A673 (cell line): Measurements from ENCODE around the gene OSBPL1A. TPM values are rescaled to one million over a fixed set of nuclear protein-coding genes. Genes with fewer than 3 reads are reported as not detected.

Experiments
- BruUV-seq: library from RNA; stranded (reverse); fragments of 400-500 nt; replicated peaks from 2 replicates; lab custom pipeline; 2021; lab: Mats Ljungman, UMichigan
- CTCF ChIA-PET: fragments of 300-600 bp; sonication (Branson Sonifier 250); formaldehyde crosslinking; loops from one replicate; lab custom pipeline; 2022; ENCODE audit warnings: antibody characterized with exemption; lab: Charles Lee
- POLR2A ChIA-PET: fragments of 300-600 bp; sonication (Branson Sonifier 250); formaldehyde crosslinking; loops from one replicate; lab custom pipeline; 2022; ENCODE audit warnings: antibody characterized with exemption; ENCODE audit not compliant: low non-redundant PET; lab: Charles Lee
- DNase-seq: peaks from one replicate; pipeline ENCODE4 v3.0.0-alpha.2; 2015; ENCODE audit warnings: low spot score
- H3K27ac ChIP-seq: fragments of 200-600 bp; sonication (generic); 2 replicates; pipeline ENCODE4 v1.5.1; 2016; ENCODE audit warnings: mixed run types, low read depth, mild to moderate bottlenecking, mixed read lengths, antibody characterized with exemption, low read length; ENCODE audit not compliant: poor library complexity, severe bottlenecking
- H3K27me3 ChIP-seq: fragments of 200-600 bp; sonication (generic); replicated peaks from 2 replicates; pipeline ENCODE4 v1.6.1; 2017; ENCODE audit warnings: mixed run types, low read depth, mild to moderate bottlenecking, mixed read lengths, antibody characterized with exemption, low read length; ENCODE audit not compliant: insufficient read depth, poor library complexity
- H3K36me3 ChIP-seq: fragments of 200-600 bp; sonication (generic); 2 replicates; pipeline ENCODE4 v1.6.1; 2016; ENCODE audit warnings: mixed run types, mild to moderate bottlenecking, mixed read lengths, antibody characterized with exemption, low read length; ENCODE audit not compliant: insufficient read depth, poor library complexity, severe bottlenecking
- H3K4me1 ChIP-seq: fragments of 200-600 bp; sonication (generic); 2 replicates; pipeline ENCODE4 v1.6.1; 2017; ENCODE audit warnings: mixed run types, mild to moderate bottlenecking, mixed read lengths, antibody characterized with exemption, low read length; ENCODE audit not compliant: insufficient read depth, poor library complexity, severe bottlenecking
- H3K4me3 ChIP-seq: fragments of 200-600 bp; sonication (generic); 2 replicates; pipeline ENCODE4 v1.5.1; 2016; ENCODE audit warnings: low read depth, mixed run types, mild to moderate bottlenecking, mixed read lengths, low read length; ENCODE audit not compliant: poor library complexity, severe bottlenecking
- H3K9me3 ChIP-seq: fragments of 200-600 bp; sonication (generic); 2 replicates; pipeline ENCODE4 v1.6.1; 2016; ENCODE audit warnings: mixed run types, low read depth, mild to moderate bottlenecking, mixed read lengths, antibody characterized with exemption, low read length; ENCODE audit not compliant: poor library complexity, severe bottlenecking
- CTCF ChIP-seq: fragments of 300-800, 200-600 bp; sonication (generic); conservative IDR thresholded peaks from 2 replicates; pipeline ENCODE4 v1.5.1; 2017; ENCODE audit warnings: low read depth, mild to moderate bottlenecking, antibody characterized with exemption, low read length, moderate library complexity, mixed read lengths
- EZH2 ChIP-seq: fragments of 200-600 bp; sonication (generic); IDR thresholded peaks from 2 replicates; pipeline ENCODE4 v1.6.1; 2017; ENCODE audit warnings: borderline replicate concordance, low read depth, mild to moderate bottlenecking, mixed read lengths, antibody characterized with exemption, low read length; ENCODE audit not compliant: poor library complexity, severe bottlenecking
- intact Hi-C: fragments of 100-400 bp; cut with micrococcal nuclease; formaldehyde crosslinking; loops from one replicate; pipeline ENCODE4 v1.10.0; 2022; ENCODE audit not compliant: unreplicated experiment
- total RNA-seq: library from RNA; stranded (reverse); gene quantifications from 2 replicates; pipeline ENCODE4 v1.2.3, GENCODE V29; 2021

OSBPL1A gene
- total RNA-seq, 1 experiment from 2014 or later: 26.1 TPM

GRCh38 chr18:24293254-24293653 is 104.4 kb downstream of the OSBPL1A start:
- no peak for DNase-seq
- CTCF ChIA-PET: no interaction called here
- POLR2A ChIA-PET: no interaction called here
- intact Hi-C loops: no loop called here
- H3K27me3 ChIP-seq: no peaks in the 10 kb centered on the region
- TF ChIP-seq EZH2 (no peak), CTCF (no peak)
- BruUV-seq: no TSS peak
- no peaks in the 10 kb centered on the region for H3K9me3 ChIP-seq
- no peak overlapping the region for H3K4me3 ChIP-seq
- H3K4me1 ChIP-seq: no peaks in the 10 kb centered on the region
- no peaks in the 10 kb centered on the region for H3K36me3 ChIP-seq
- H3K27ac ChIP-seq: no peak overlapping the region

- ChIA-PET POLR2A (no interaction called here), CTCF (no interaction called here)
- no TSS peak for BruUV-seq
- no peak overlapping the region for H3K27ac ChIP-seq
- H3K9me3 ChIP-seq: no peaks in the 10 kb centered on the region
- no peaks in the 10 kb centered on the region for H3K4me1 ChIP-seq
- H3K36me3 ChIP-seq: no peaks in the 10 kb centered on the region
- no peaks in the 10 kb centered on the region for H3K27me3 ChIP-seq
- DNase-seq: no peak
- intact Hi-C loops: no loop called here
- TF ChIP-seq CTCF (no peak), EZH2 (no peak)
- H3K4me3 ChIP-seq: no peak overlapping the region
Observed at GRCh38 chr18:24278591-24278990, 119.0 kb downstream of the OSBPL1A start.

- Histone ChIP-seq H3K4me3 (no peak overlapping the region), H3K36me3 (no peaks in the 10 kb centered on the region), H3K9me3 (no peaks in the 10 kb centered on the region), H3K4me1 (no peaks in the 10 kb centered on the region), H3K27ac (no peak overlapping the region), H3K27me3 (no peaks in the 10 kb centered on the region)
- no TSS peak for BruUV-seq
- no peak for DNase-seq
- ChIA-PET POLR2A (no interaction called here), CTCF (no interaction called here)
- intact Hi-C loops: no loop called here
- TF ChIP-seq CTCF (no peak), EZH2 (no peak)
Observed at GRCh38 chr18:24277516-24278195, 120.0 kb downstream of the OSBPL1A start.
